Esophagus muscularis mucosa (tissue), 3 donors: ENCODE data around the gene GRIK5.

Source experiments
- POLR2A ChIP-seq: fragments of 450-650 bp; IDR thresholded peaks from one replicate; pipeline ENCODE4 v1.6.1; 2017; ENCODE audit warnings: antibody characterized with exemption, moderate library complexity, mild to moderate bottlenecking, low read depth
- TF ChIP-seq, protein P1 (sequence below), 3 experiments: fragments of 200-600 bp in 2 of 3; fragments of 450-650 bp in 1 of 3; sonication (generic) in 2 of 3; IDR thresholded peaks; one replicate each; pipeline ENCODE4 v1.5.1; 2017 to 2019; ENCODE audit warnings: antibody characterized with exemption in 3 of 3, mild to moderate bottlenecking in 2 of 3, moderate library complexity in 1 of 3

DNA sequence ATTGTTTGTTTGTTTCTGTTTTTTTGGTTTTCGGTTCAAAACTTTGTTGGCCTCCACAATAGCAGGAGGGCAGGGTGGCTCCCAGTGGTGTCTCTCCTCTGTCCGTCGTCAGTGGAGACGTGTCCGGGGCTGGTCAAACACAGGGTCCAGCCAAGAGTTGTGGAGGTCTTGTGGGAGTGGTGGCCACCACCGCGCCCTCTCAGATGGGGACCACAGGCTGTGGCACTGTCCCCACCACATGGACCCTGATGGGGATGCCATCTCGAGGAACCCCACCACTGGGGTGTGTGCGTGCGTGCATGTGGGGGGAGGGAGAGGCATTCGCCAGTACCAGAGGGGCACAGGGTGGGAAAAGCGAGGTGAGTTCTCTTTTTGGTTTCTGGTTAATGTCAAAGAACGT is 19.8 kb upstream of the GRIK5 start:
- TF ChIP-seq, protein P1, sequence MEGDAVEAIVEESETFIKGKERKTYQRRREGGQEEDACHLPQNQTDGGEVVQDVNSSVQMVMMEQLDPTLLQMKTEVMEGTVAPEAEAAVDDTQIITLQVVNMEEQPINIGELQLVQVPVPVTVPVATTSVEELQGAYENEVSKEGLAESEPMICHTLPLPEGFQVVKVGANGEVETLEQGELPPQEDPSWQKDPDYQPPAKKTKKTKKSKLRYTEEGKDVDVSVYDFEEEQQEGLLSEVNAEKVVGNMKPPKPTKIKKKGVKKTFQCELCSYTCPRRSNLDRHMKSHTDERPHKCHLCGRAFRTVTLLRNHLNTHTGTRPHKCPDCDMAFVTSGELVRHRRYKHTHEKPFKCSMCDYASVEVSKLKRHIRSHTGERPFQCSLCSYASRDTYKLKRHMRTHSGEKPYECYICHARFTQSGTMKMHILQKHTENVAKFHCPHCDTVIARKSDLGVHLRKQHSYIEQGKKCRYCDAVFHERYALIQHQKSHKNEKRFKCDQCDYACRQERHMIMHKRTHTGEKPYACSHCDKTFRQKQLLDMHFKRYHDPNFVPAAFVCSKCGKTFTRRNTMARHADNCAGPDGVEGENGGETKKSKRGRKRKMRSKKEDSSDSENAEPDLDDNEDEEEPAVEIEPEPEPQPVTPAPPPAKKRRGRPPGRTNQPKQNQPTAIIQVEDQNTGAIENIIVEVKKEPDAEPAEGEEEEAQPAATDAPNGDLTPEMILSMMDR (IDR thresholded peaks at IDR 0.05), result no peak
- TF ChIP-seq POLR2A, result no peak
